Epithelial cell of proximal tubule (primary cell): ENCODE results near the gene TMEM131L. TPM values are rescaled to one million over a fixed set of nuclear protein-coding genes. Genes with fewer than 3 reads are reported as not detected.
A peak's percentile ranks its signal among the peaks of the same experiment; 100 is the strongest.

Experiments
- DNase-seq: peaks from one replicate; pipeline ENCODE4 v3.0.0-alpha.2; 2011; ENCODE audit warnings: low read depth
- H3K4me3 ChIP-seq: 2 replicates; pipeline ENCODE4 v1.5.1; 2011; ENCODE audit warnings: low read depth, mild to moderate bottlenecking, low read length
- CTCF ChIP-seq: conservative IDR thresholded peaks from 2 replicates; pipeline ENCODE4 v1.5.1; 2012; ENCODE audit warnings: low read depth, mild to moderate bottlenecking, low read length
- total RNA-seq: library from RNA; depleted of rRNA; stranded (reverse); fragments of >200 nt; gene quantifications from 2 replicates; pipeline ENCODE4 v1.2.3, GENCODE V29; 2015

Gene TMEM131L
- total RNA-seq, 1 donor from 2014 or later, result 4.5 TPM

- no peak for DNase-seq
- no peak overlapping the region for H3K4me3 ChIP-seq
- no peak for TF ChIP-seq CTCF
Measured at GRCh38 chr4:153537493-153537960, 71.4 kb downstream of the TMEM131L start.

- H3K4me3 ChIP-seq, result peak overlapping the region; percentile 11
- DNase-seq, result no peak
- TF ChIP-seq CTCF, result no peak
Measured at GRCh38 chr4:153538487-153539357, 72.6 kb downstream of the TMEM131L start.

GRCh38 chr4:153539422-153539821 is 73.3 kb downstream of the TMEM131L start:
- H3K4me3 ChIP-seq, result no peak overlapping the region
- no peak for TF ChIP-seq CTCF
- no peak for DNase-seq

GRCh38 chr4:153541456-153542096 is 75.4 kb downstream of the TMEM131L start:
- no peak for TF ChIP-seq CTCF
- DNase-seq, result no peak
- H3K4me3 ChIP-seq, result no peak overlapping the region

- H3K4me3 ChIP-seq, result no peak overlapping the region
- no peak for TF ChIP-seq CTCF
- no peak for DNase-seq
Measured at GRCh38 chr4:153542131-153542530, 76.0 kb downstream of the TMEM131L start.

- no peak for DNase-seq
- peak; percentile 30 for TF ChIP-seq CTCF
- no peak overlapping the region for H3K4me3 ChIP-seq
Measured at GRCh38 chr4:153542834-153543233, 76.7 kb downstream of the TMEM131L start.
